Measurements from ENCODE around the gene PHACTR3. TPM values are rescaled to one million over a fixed set of nuclear protein-coding genes. Genes with fewer than 3 reads are reported as not detected.

Gene PHACTR3
- total and polyA plus RNA-seq, 2 donors (not counting 1 experiment from before 2014, with no cell fraction given), result not detected

DNA sequence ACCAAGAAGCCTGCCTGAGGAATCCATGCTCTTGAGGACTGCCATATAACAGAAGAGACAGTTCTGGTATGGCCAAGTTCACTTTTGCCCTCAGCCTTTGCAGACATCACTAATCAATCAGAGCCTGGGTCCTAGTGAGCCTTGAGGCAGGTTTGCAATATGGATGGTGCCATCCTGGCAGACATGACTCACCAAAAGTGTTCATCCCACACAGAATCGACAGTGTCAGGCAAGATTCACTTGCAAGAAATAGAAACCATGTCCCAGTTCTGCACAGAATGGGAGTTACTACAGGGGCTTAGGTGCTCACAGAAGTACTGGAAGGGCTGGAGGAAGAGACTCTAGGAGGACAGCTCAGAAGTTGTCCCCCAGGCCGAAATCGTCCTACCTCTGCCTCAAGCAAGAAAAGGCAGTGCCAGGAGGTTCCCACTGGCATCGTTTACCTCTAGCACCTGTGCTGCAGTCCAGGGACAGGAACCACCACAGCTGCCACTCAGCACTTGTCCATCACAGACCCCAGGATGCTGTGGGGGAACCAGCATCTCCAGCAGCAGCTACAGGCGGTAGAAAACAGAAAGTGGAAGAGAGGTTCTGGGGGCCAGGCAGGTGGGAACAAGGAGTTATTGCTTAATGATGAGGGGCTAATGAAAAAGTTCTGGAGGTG is 42.6 kb upstream of the PHACTR3 start:
- Histone ChIP-seq H3K4me2 (ENCODE audit: extremely low read depth, insufficient read depth, low read length) (no peak overlapping the region), H3K9me3 (ENCODE audit: control insufficient read depth, insufficient read depth, low read depth, low read length) (no peaks in the 10 kb centered on the region), H3K4me1 (ENCODE audit: control insufficient read depth, extremely low read depth, insufficient read depth, low read length) (no peaks in the 10 kb centered on the region), H2AFZ (ENCODE audit: low read length) (no peak overlapping the region), H4K20me1 (ENCODE audit: control insufficient read depth, extremely low read depth, insufficient read depth, low read length) (no peaks in the 10 kb centered on the region), H3K9ac (ENCODE audit: insufficient read depth, low read length) (no peak overlapping the region), H3K27ac (ENCODE audit: insufficient read depth, low read length) (no peak overlapping the region), H3K79me2 (ENCODE audit: control insufficient read depth, insufficient read depth, low read length) (no peaks in the 10 kb centered on the region), H3K36me3 (ENCODE audit: control insufficient read depth, insufficient read depth, low read length) (no peaks in the 10 kb centered on the region), H3K27me3 (ENCODE audit: control insufficient read depth, insufficient read depth, low read length) (no peaks in the 10 kb centered on the region), H3K4me3 (replicated peaks in 1 of 4; ENCODE audit: control extremely low read depth in 1 of 4, insufficient read depth in 1 of 4, low read depth in 3 of 4, low read length in 4 of 4) (no peak overlapping the region)
- TF ChIP-seq CTCF (conservative IDR thresholded peaks at IDR 0.05 in 1 of 2, IDR thresholded peaks at IDR 0.05 in 1 of 2; ENCODE audit: low read depth in 1 of 2, low read length in 2 of 2), result no peak
- no peak for TF ChIP-seq EZH2 (IDR thresholded peaks at IDR 0.05; ENCODE audit: low read length, missing control alignments)
- DNase-seq (ENCODE audit: low read depth in 2 of 2), result no peak

DNA sequence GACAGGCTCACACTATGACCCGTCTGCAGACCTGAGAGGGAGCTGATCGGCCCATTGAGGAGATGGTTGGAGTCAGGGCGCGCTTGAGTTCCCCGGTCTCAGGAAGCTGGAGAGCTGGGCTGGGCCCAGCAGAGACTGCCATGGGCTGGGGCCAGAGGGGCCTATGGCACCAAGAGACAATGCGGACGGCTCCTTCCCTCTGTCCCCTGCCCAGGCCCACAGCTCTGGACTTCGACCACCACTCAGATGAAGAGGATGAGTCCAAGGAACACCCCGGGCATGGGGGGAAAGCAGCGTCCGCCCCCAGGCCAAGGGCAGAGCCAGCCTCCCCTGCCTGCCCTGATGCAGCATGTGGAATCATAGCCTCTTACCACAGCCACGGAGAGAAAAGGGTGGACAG is 40.2 kb upstream of the PHACTR3 start:
- H2AFZ ChIP-seq (ENCODE audit: low read length), result no peak overlapping the region
- DNase-seq (ENCODE audit: low read depth in 2 of 2), result no peak
- no peaks in the 10 kb centered on the region for H4K20me1 ChIP-seq (ENCODE audit: control insufficient read depth, extremely low read depth, insufficient read depth, low read length)
- no peaks in the 10 kb centered on the region for H3K27me3 ChIP-seq (ENCODE audit: control insufficient read depth, insufficient read depth, low read length)
- H3K79me2 ChIP-seq (ENCODE audit: control insufficient read depth, insufficient read depth, low read length), result no peaks in the 10 kb centered on the region
- no peak overlapping the region for H3K4me3 ChIP-seq (replicated peaks in 1 of 4; ENCODE audit: control extremely low read depth in 1 of 4, insufficient read depth in 1 of 4, low read depth in 3 of 4, low read length in 4 of 4)
- H3K36me3 ChIP-seq (ENCODE audit: control insufficient read depth, insufficient read depth, low read length), result no peaks in the 10 kb centered on the region
- TF ChIP-seq CTCF (conservative IDR thresholded peaks at IDR 0.05 in 1 of 2, IDR thresholded peaks at IDR 0.05 in 1 of 2; ENCODE audit: low read depth in 1 of 2, low read length in 2 of 2), result no peak
- TF ChIP-seq EZH2 (IDR thresholded peaks at IDR 0.05; ENCODE audit: low read length, missing control alignments), result no peak
- H3K9me3 ChIP-seq (ENCODE audit: control insufficient read depth, insufficient read depth, low read depth, low read length), result no peaks in the 10 kb centered on the region
- H3K9ac ChIP-seq (ENCODE audit: insufficient read depth, low read length), result no peak overlapping the region
- no peak overlapping the region for H3K27ac ChIP-seq (ENCODE audit: insufficient read depth, low read length)
- no peaks in the 10 kb centered on the region for H3K4me1 ChIP-seq (ENCODE audit: control insufficient read depth, extremely low read depth, insufficient read depth, low read length)
- H3K4me2 ChIP-seq (ENCODE audit: extremely low read depth, insufficient read depth, low read length), result no peak overlapping the region

DNA sequence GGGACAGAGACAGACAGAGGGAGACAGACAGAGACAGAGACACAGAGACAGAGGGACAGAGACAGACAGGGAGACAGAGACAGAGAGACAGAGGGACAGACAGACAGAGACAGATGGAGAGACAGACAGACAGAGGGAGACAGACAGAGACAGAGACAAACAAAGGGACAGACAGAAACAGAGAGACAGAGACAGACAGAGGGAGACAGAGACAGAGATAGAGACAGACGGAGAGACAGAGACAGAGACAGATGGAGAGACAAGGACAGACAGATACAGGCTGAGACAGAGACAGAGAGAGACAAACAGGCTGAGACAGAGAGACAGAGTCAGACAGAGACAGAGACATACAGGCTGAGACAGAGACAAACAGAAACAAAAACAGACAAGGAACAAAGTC is 39.4 kb upstream of the PHACTR3 start:
- no peaks in the 10 kb centered on the region for H3K36me3 ChIP-seq (ENCODE audit: control insufficient read depth, insufficient read depth, low read length)
- no peak overlapping the region for H3K27ac ChIP-seq (ENCODE audit: insufficient read depth, low read length)
- no peaks in the 10 kb centered on the region for H3K9me3 ChIP-seq (ENCODE audit: control insufficient read depth, insufficient read depth, low read depth, low read length)
- no peak for DNase-seq (ENCODE audit: low read depth in 2 of 2)
- H3K4me3 ChIP-seq (replicated peaks in 1 of 4; ENCODE audit: control extremely low read depth in 1 of 4, insufficient read depth in 1 of 4, low read depth in 3 of 4, low read length in 4 of 4), result no peak overlapping the region
- no peaks in the 10 kb centered on the region for H3K4me1 ChIP-seq (ENCODE audit: control insufficient read depth, extremely low read depth, insufficient read depth, low read length)
- no peak overlapping the region for H2AFZ ChIP-seq (ENCODE audit: low read length)
- H4K20me1 ChIP-seq (ENCODE audit: control insufficient read depth, extremely low read depth, insufficient read depth, low read length), result no peaks in the 10 kb centered on the region
- no peaks in the 10 kb centered on the region for H3K79me2 ChIP-seq (ENCODE audit: control insufficient read depth, insufficient read depth, low read length)
- H3K27me3 ChIP-seq (ENCODE audit: control insufficient read depth, insufficient read depth, low read length), result no peaks in the 10 kb centered on the region
- no peak overlapping the region for H3K4me2 ChIP-seq (ENCODE audit: extremely low read depth, insufficient read depth, low read length)
- H3K9ac ChIP-seq (ENCODE audit: insufficient read depth, low read length), result no peak overlapping the region
- TF ChIP-seq EZH2 (IDR thresholded peaks at IDR 0.05; ENCODE audit: low read length, missing control alignments), result no peak
- TF ChIP-seq CTCF (conservative IDR thresholded peaks at IDR 0.05 in 1 of 2, IDR thresholded peaks at IDR 0.05 in 1 of 2; ENCODE audit: low read depth in 1 of 2, low read length in 2 of 2), result no peak
